Right lobe of liver (tissue), 6 donors: ENCODE results near the gene CIC. TPM values are rescaled to one million over a fixed set of nuclear protein-coding genes. Genes with fewer than 3 reads are reported as not detected.
A peak's percentile ranks its signal among the peaks of the same experiment; 100 is the strongest.
"Not testable (repeated sequence)": the region's sequence is repeated elsewhere in the genome, so short reads cannot be mapped to it uniquely, and the experiment has no call there.

Experiments
- ATAC-seq, 4 donors: fragments of 200-7000 bp; cut with Tn5 transposase; one replicate each; pipeline ENCODE4 v1.9.1; 2020; ENCODE audit warnings: mild to moderate bottlenecking in 4 of 4, moderate library complexity in 4 of 4
- DNase-seq, 3 donors: peaks; one replicate each; pipeline ENCODE4 v3.0.0-alpha.2; 2020
- H3K27ac ChIP-seq, 3 donors: fragments of 200-600 bp; one replicate each; pipeline ENCODE4 v1.8.0; 2022
- H3K27me3 ChIP-seq, 2 donors: fragments of 200-600 bp; one replicate each; pipeline ENCODE4 v1.8.0; 2022
- H3K36me3 ChIP-seq, 4 donors: fragments of 200-600 bp; sonication (generic) in 1 of 4; one replicate each; pipeline versions ENCODE4 v1.5.1 to v1.8.0; 2017 to 2022; ENCODE audit warnings: control low read depth in 1 of 4
- H3K4me1 ChIP-seq, 4 donors: fragments of 200-600 bp; sonication (generic) in 1 of 4; one replicate each; pipeline versions ENCODE4 v1.5.1 to v1.8.0; 2017 to 2022; ENCODE audit warnings: control low read depth in 1 of 4
- H3K4me3 ChIP-seq, 3 donors: fragments of 200-600 bp; one replicate each; pipeline ENCODE4 v1.8.0; 2022
- H3K9me3 ChIP-seq, 4 donors: fragments of 200-600 bp; sonication (generic) in 1 of 4; one replicate each; pipeline versions ENCODE4 v1.5.1 to v1.8.0; 2017 to 2022; ENCODE audit warnings: control low read depth in 1 of 4
- CTCF ChIP-seq, 4 donors: fragments of 200-600 bp in 3 of 4; fragments of 450-650 bp in 1 of 4; IDR thresholded peaks; one replicate each; pipeline versions ENCODE4 v1.5.1 to v1.8.0; 2016 to 2022; ENCODE audit warnings: antibody characterized with exemption in 4 of 4, mild to moderate bottlenecking in 2 of 4
- POLR2A ChIP-seq: fragments of 450-650 bp; IDR thresholded peaks from one replicate; pipeline ENCODE4 v1.6.1; 2017; ENCODE audit warnings: antibody characterized with exemption, mild to moderate bottlenecking
- WGBS: methylation state at CpG from one replicate; pipeline ENCODE4 v1.1.6; 2018; ENCODE audit warnings: low coverage, low lambda C conversion rate; ENCODE audit not compliant: insufficient coverage; ENCODE audit errors: missing lambda C conversion rate; 5-methylcytosine and 5-hydroxymethylcytosine counted together
- intact Hi-C, 2 donors: fragments of 100-400 bp; cut with DNase I; formaldehyde crosslinking; loops; one replicate each; pipeline versions ENCODE4 v1.11.2 to v1.14.1; 2022
- total RNA-seq, 6 experiments: library from RNA; depleted of rRNA in 2 of 6; stranded (reverse); fragments of >200 nt in 2 of 6; fragmentation: NEBNext Ultra II Directional in 3 of 6; extraction: Animal tissue kit (Norgen Biotek cat#: 25700) in 3 of 6; gene quantifications; one replicate each; pipeline versions ENCODE4 v1.1.0 to v1.2.4, GENCODE V29; 2016 to 2023
- donor health status: DM: no; HTN: yes; CAD: no.
- donor health status: DM: no; HTN: no; CAD: no.
- donor health status: DM: no; HTN: no; CAD: no.
- donor health status: DM: no; HTN: yes; CAD: no.
- donor health status: DM: no; HTN: yes; CAD: no.

The CIC gene
- total RNA-seq, 6 experiments from 2014 or later, result 19.9 to 53.6 (median 35.2) TPM

- Histone ChIP-seq H3K9me3 (no peaks in the 10 kb centered on the region), H3K4me3 (peak overlapping the region; percentile 86 to 99 (median 98)), H3K27me3 (no peaks in the 10 kb centered on the region), H3K36me3 (no peaks in the 10 kb centered on the region), H3K27ac (peak overlapping the region; percentile 61 to 99 (median 97)), H3K4me1 (peaks cover 0 to 21% (median 5%) of the 10 kb centered on the region in 4 donors)
- intact Hi-C loops, result no loop called here
- no peak for TF ChIP-seq CTCF (IDR thresholded peaks at IDR 0.05)
- TF ChIP-seq POLR2A, result no peak
- DNase-seq (peak in 2 of 3 donors; percentile 54 to 70), ATAC-seq (peak in 3 of 4 donors; percentile 1 to 9 (median 3))
- WGBS, result 14% methylated on average over 30 of the region's 38 CpGs
These were observed 13.0 kb upstream of the CIC start for GRCh38 chr19:42255766-42256745.

- WGBS, result 81% methylated on average over 3 of the region's 3 CpGs
These were observed 11.2 kb upstream of the CIC start for GRCh38 chr19:42257842-42258241.

GRCh38 chr19:42261763-42262162, 7.3 kb upstream of the CIC start:
- Histone ChIP-seq H3K4me1 (no peaks in the 10 kb centered on the region), H3K9me3 (no peaks in the 10 kb centered on the region), H3K27ac (no peak overlapping the region), H3K27me3 (no peaks in the 10 kb centered on the region), H3K36me3 (no peaks in the 10 kb centered on the region), H3K4me3 (no peak overlapping the region)
- intact Hi-C loops, result no loop called here
- ATAC-seq (no peak), DNase-seq (no peak)
- TF ChIP-seq CTCF (IDR thresholded peaks at IDR 0.05) (no peak), POLR2A (no peak)
- WGBS, result 83% methylated on average over 3 of the region's 3 CpGs

More at GRCh38 chr19:42257842-42258241, 11.2 kb upstream of the CIC start:
- H3K9me3 ChIP-seq, H3K27ac ChIP-seq, H3K4me3 ChIP-seq, H3K27me3 ChIP-seq, DNase-seq, intact Hi-C loops, H3K4me1 ChIP-seq, ATAC-seq, H3K36me3 ChIP-seq: not testable (repeated sequence)

GRCh38 chr19:42266105-42266504, 2.9 kb upstream of the CIC start:
- H3K27me3 ChIP-seq, H3K4me3 ChIP-seq, H3K36me3 ChIP-seq, H3K4me1 ChIP-seq, DNase-seq, intact Hi-C loops, H3K27ac ChIP-seq, H3K9me3 ChIP-seq, ATAC-seq: not testable (repeated sequence)
- WGBS, result 85% methylated on average over 4 of the region's 4 CpGs

- DNase-seq, intact Hi-C loops, ATAC-seq, H3K36me3 ChIP-seq, H3K27me3 ChIP-seq, H3K4me3 ChIP-seq, H3K9me3 ChIP-seq: not testable (repeated sequence)
- Histone ChIP-seq H3K27ac (peak overlapping the region in 1 of 3 donors; percentile 100), H3K4me1 (peaks cover 0 to 11% (median 2%) of the 10 kb centered on the region in 4 donors)
- WGBS, result 92% methylated on average over 25 of the region's 25 CpGs
These were observed 2.0 kb upstream of the CIC start for GRCh38 chr19:42266928-42267603.
